H9 (cell line): ENCODE measurements around the gene BCL2L1. TPM values are rescaled to one million over a fixed set of nuclear protein-coding genes. Genes with fewer than 3 reads are reported as not detected.

Experiments used
- DNase-seq: peaks from one replicate; pipeline ENCODE4 v3.0.0-alpha.2; 2017
- H2AFZ ChIP-seq: one replicate; pipeline ENCODE4 v1.6.1; 2013; ENCODE audit warnings: mild to moderate bottlenecking, low read length, control low read depth, moderate library complexity
- H2AK5ac ChIP-seq: 2 replicates; pipeline ENCODE4 v1.6.1; 2013; ENCODE audit warnings: low read length, control low read depth, mixed read lengths; ENCODE audit not compliant: insufficient read length
- H2BK120ac ChIP-seq: one replicate; pipeline ENCODE4 v1.6.1; 2013; ENCODE audit warnings: low read depth, mild to moderate bottlenecking, low read length, control low read depth, inconsistent platforms; ENCODE audit not compliant: poor library complexity, severe bottlenecking
- H2BK12ac ChIP-seq: 2 replicates; pipeline ENCODE4 v1.6.1; 2013; ENCODE audit warnings: low read length, control low read depth, mixed read lengths, low read depth; ENCODE audit not compliant: insufficient read length
- H2BK15ac ChIP-seq: 2 replicates; pipeline ENCODE4 v1.6.1; 2013; ENCODE audit warnings: low read depth, low read length, control low read depth
- H2BK20ac ChIP-seq: one replicate; pipeline ENCODE4 v1.6.1; 2013; ENCODE audit warnings: low read depth, mild to moderate bottlenecking, low read length, control low read depth, inconsistent platforms; ENCODE audit not compliant: poor library complexity, severe bottlenecking
- H2BK5ac ChIP-seq: 2 replicates; pipeline ENCODE4 v1.6.1; 2013; ENCODE audit warnings: low read length, control low read depth, mixed read lengths; ENCODE audit not compliant: insufficient read length
- H3K14ac ChIP-seq: 2 replicates; pipeline ENCODE4 v1.6.1; 2013; ENCODE audit warnings: low read length, control low read depth; ENCODE audit not compliant: insufficient read depth
- H3K18ac ChIP-seq: 2 replicates; pipeline ENCODE4 v1.6.1; 2013; ENCODE audit warnings: low read depth, mild to moderate bottlenecking, mixed read lengths, low read length, control low read depth; ENCODE audit not compliant: insufficient read length
- H3K23ac ChIP-seq: 2 replicates; pipeline ENCODE4 v1.6.1; 2013; ENCODE audit warnings: low read length, control low read depth, mixed read lengths, low read depth; ENCODE audit not compliant: insufficient read length
- H3K23me2 ChIP-seq: 2 replicates; pipeline ENCODE4 v1.6.1; 2013; ENCODE audit warnings: low read depth, mild to moderate bottlenecking, mixed read lengths, low read length, control low read depth; ENCODE audit not compliant: insufficient read length, poor library complexity, severe bottlenecking
- H3K27ac ChIP-seq: 2 replicates; pipeline ENCODE4 v1.5.1; 2013; ENCODE audit warnings: low read length, control low read depth, mixed read lengths, low read depth; ENCODE audit not compliant: insufficient read length
- H3K27me3 ChIP-seq: 2 replicates; pipeline ENCODE4 v1.6.1; 2013; ENCODE audit warnings: low read length, control low read depth, inconsistent platforms; ENCODE audit not compliant: insufficient read depth
- H3K4ac ChIP-seq: 2 replicates; pipeline ENCODE4 v1.6.1; 2013; ENCODE audit warnings: low read depth, mild to moderate bottlenecking, control low read depth, inconsistent platforms, low read length, moderate library complexity
- H3K4me1 ChIP-seq: 2 replicates; pipeline ENCODE4 v1.6.1; 2013; ENCODE audit warnings: low read length, control low read depth, inconsistent platforms; ENCODE audit not compliant: insufficient read depth
- H3K4me2 ChIP-seq: 2 replicates; pipeline ENCODE4 v1.6.1; 2013; ENCODE audit warnings: low read length, control low read depth, mixed read lengths; ENCODE audit not compliant: insufficient read length, insufficient read depth
- H3K56ac ChIP-seq: 2 replicates; pipeline ENCODE4 v1.6.1; 2013; ENCODE audit warnings: low read depth, mild to moderate bottlenecking, mixed read lengths, low read length, control low read depth; ENCODE audit not compliant: insufficient read length
- H3K79me1 ChIP-seq: 2 replicates; pipeline ENCODE4 v1.6.1; 2013; ENCODE audit warnings: low read depth, mild to moderate bottlenecking, moderate library complexity, low read length, control low read depth, inconsistent platforms; ENCODE audit not compliant: insufficient read depth, poor library complexity, severe bottlenecking
- H3K79me2 ChIP-seq: 2 replicates; pipeline ENCODE4 v1.6.1; 2013; ENCODE audit warnings: low read length, control low read depth, inconsistent platforms; ENCODE audit not compliant: insufficient read depth
- H3K9ac ChIP-seq: 2 replicates; pipeline ENCODE4 v1.6.1; 2013; ENCODE audit warnings: low read length, control low read depth, mixed read lengths; ENCODE audit not compliant: insufficient read length; ENCODE audit errors: extremely low read depth
- H3K9me3 ChIP-seq: one replicate; pipeline ENCODE4 v1.6.1; 2013; ENCODE audit warnings: low read depth, low read length, inconsistent platforms; ENCODE audit not compliant: control insufficient read depth
- H3T11ph ChIP-seq: one replicate; pipeline ENCODE4 v1.6.1; 2013; ENCODE audit warnings: mild to moderate bottlenecking, low read length, control low read depth, inconsistent platforms
- H4K20me1 ChIP-seq: one replicate; pipeline ENCODE4 v1.6.1; 2013; ENCODE audit not compliant: control insufficient read depth, insufficient read length, insufficient read depth
- H4K5ac ChIP-seq: 2 replicates; pipeline ENCODE4 v1.6.1; 2013; ENCODE audit warnings: low read depth, mild to moderate bottlenecking, mixed read lengths, low read length, control low read depth; ENCODE audit not compliant: insufficient read length
- H4K8ac ChIP-seq: replicated peaks from 2 replicates; pipeline ENCODE4 v1.6.1; 2013; ENCODE audit warnings: low read length, control low read depth, mixed read lengths, low read depth; ENCODE audit not compliant: insufficient read length
- H4K91ac ChIP-seq: 2 replicates; pipeline ENCODE4 v1.6.1; 2013; ENCODE audit warnings: low read depth, mild to moderate bottlenecking, moderate library complexity, mixed read lengths, low read length, control low read depth; ENCODE audit not compliant: insufficient read length
- H3K27ac Mint-ChIP-seq, 3 experiments: 2 replicates in 2 of 3; 3 replicates in 1 of 3; pipeline ENCODE4 v1.8.0; 2020 to 2021; ENCODE audit warnings: mixed read lengths in 3 of 3, mild to moderate bottlenecking in 1 of 3, moderate library complexity in 1 of 3
- H3K27me3 Mint-ChIP-seq: 2 replicates; pipeline ENCODE4 v1.8.0; 2021; ENCODE audit warnings: low read depth, mild to moderate bottlenecking, moderate library complexity, mixed read lengths
- H3K36me3 Mint-ChIP-seq, 3 experiments: 2 replicates in 2 of 3; 3 replicates in 1 of 3; pipeline ENCODE4 v1.8.0; 2020 to 2021; ENCODE audit warnings: low read depth in 3 of 3, mixed read lengths in 3 of 3; ENCODE audit not compliant: insufficient read depth in 1 of 3
- H3K4me1 Mint-ChIP-seq, 2 experiments: 2 replicates each; pipeline ENCODE4 v1.8.0; 2020; ENCODE audit warnings: mixed read lengths in 2 of 2
- H3K4me3 Mint-ChIP-seq, 2 experiments: 2 replicates in 1 of 2; 3 replicates in 1 of 2; pipeline ENCODE4 v1.8.0; 2020 to 2021; ENCODE audit warnings: mild to moderate bottlenecking in 2 of 2, mixed read lengths in 2 of 2, moderate library complexity in 1 of 2
- H3K9me3 Mint-ChIP-seq, 2 experiments: 2 replicates in 1 of 2; 3 replicates in 1 of 2; pipeline ENCODE4 v1.8.0; 2020; ENCODE audit warnings: mild to moderate bottlenecking in 2 of 2, mixed read lengths in 2 of 2, moderate library complexity in 1 of 2
- WGBS: extraction: QIAGEN DNeasy Blood & Tissue Kit; methylation state at CpG from one replicate; pipeline ENCODE4 v1.1.7; 2013; ENCODE audit warnings: missing lambda C conversion rate, low lambda C conversion rate, mixed read lengths; ENCODE audit not compliant: insufficient read length; ENCODE audit errors: extremely low coverage; 5-methylcytosine and 5-hydroxymethylcytosine counted together
- total RNA-seq: library from RNA; stranded (reverse); gene quantifications from 2 replicates; pipeline ENCODE4 v1.2.1, GENCODE V29; 2021
- TF ChIP-seq, protein P1 (sequence below): fragments of 200-600 bp; sonication (generic); conservative IDR thresholded peaks from 3 replicates; pipeline ENCODE4 v1.8.0; 2021; ENCODE audit warnings: antibody characterized with exemption, mild to moderate bottlenecking

BCL2L1 gene
- total RNA-seq, 1 experiment from 2014 or later: 105 TPM

GRCh38 chr20:31740656-31741323 is 18.1 kb upstream of the BCL2L1 start:
- peaks cover 14% of the 10 kb centered on the region; the same call in 1 of the 2 replicates for H3K79me2 ChIP-seq
- peaks cover 2 to 3% of the 10 kb centered on the region in 2 experiments; a peak in 2 of 4 replicates for H3K4me1 Mint-ChIP-seq
- no peak overlapping the region for H2AFZ ChIP-seq

More at GRCh38 chr20:31740656-31741323, 18.1 kb upstream of the BCL2L1 start:
- Histone ChIP-seq H3K18ac (no peak overlapping the region), H2AK5ac (no peak overlapping the region), H2BK20ac (no peak overlapping the region), H3K4me1 (no peaks in the 10 kb centered on the region), H3K27me3 (no peaks in the 10 kb centered on the region), H3K14ac (no peak overlapping the region), H2BK120ac (no peak overlapping the region), H3K79me1 (no peaks in the 10 kb centered on the region), H3T11ph (no peak overlapping the region), H2BK12ac (no peak overlapping the region), H2BK5ac (no peak overlapping the region), H4K5ac (no peak overlapping the region), H3K56ac (no peak overlapping the region), H4K8ac (no peak overlapping the region), H4K91ac (no peak overlapping the region), H3K4ac (no peak overlapping the region), H2BK15ac (no peak overlapping the region), H3K23ac (no peak overlapping the region), H4K20me1 (no peaks in the 10 kb centered on the region), H3K9ac (peak overlapping the region; percentile 32), H3K4me2 (peak overlapping the region; percentile 93), H3K27ac (no peak overlapping the region), H3K9me3 (no peaks in the 10 kb centered on the region), H3K23me2 (peaks cover 8% of the 10 kb centered on the region)
- H3K4me3 Mint-ChIP-seq: no peak overlapping the region
- WGBS: no CpG with 5 or more reads among the region's 1 CpG
- H3K9me3 Mint-ChIP-seq: no peaks in the 10 kb centered on the region; a peak in 1 of 5 replicates
- peaks cover 9 to 38% (median 24%) of the 10 kb centered on the region in 3 experiments; a peak in 6 of 7 replicates for H3K36me3 Mint-ChIP-seq
- 0 out of 7 replicates have a peak overlapping the region, but pooled peaks of 1 of the 3 experiments have one; percentile 40 for H3K27ac Mint-ChIP-seq
- TF ChIP-seq, protein P1, sequence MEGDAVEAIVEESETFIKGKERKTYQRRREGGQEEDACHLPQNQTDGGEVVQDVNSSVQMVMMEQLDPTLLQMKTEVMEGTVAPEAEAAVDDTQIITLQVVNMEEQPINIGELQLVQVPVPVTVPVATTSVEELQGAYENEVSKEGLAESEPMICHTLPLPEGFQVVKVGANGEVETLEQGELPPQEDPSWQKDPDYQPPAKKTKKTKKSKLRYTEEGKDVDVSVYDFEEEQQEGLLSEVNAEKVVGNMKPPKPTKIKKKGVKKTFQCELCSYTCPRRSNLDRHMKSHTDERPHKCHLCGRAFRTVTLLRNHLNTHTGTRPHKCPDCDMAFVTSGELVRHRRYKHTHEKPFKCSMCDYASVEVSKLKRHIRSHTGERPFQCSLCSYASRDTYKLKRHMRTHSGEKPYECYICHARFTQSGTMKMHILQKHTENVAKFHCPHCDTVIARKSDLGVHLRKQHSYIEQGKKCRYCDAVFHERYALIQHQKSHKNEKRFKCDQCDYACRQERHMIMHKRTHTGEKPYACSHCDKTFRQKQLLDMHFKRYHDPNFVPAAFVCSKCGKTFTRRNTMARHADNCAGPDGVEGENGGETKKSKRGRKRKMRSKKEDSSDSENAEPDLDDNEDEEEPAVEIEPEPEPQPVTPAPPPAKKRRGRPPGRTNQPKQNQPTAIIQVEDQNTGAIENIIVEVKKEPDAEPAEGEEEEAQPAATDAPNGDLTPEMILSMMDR: no peak
- H3K27me3 Mint-ChIP-seq: no peaks in the 10 kb centered on the region
- DNase-seq: no peak
